Breast epithelium (tissue), 4 donors: Measurements from ENCODE around the gene SKOR2. TPM values are rescaled to one million over a fixed set of nuclear protein-coding genes. Genes with fewer than 3 reads are reported as not detected.
A peak's percentile ranks its signal among the peaks of the same experiment; 100 is the strongest.

Experiments
- DNase-seq, 2 donors: peaks; one replicate each; pipeline ENCODE4 v3.0.0-alpha.2; 2019; ENCODE audit warnings: low spot score in 2 of 2
- H3K27ac ChIP-seq, 2 donors: fragments of 200-600 bp; sonication (generic) in 1 of 2; one replicate each; pipeline ENCODE4 v1.5.1; 2016 to 2019; ENCODE audit warnings: mild to moderate bottlenecking in 1 of 2
- H3K27me3 ChIP-seq, 2 donors: fragments of 200-600 bp; sonication (generic) in 1 of 2; one replicate each; pipeline versions ENCODE4 v1.5.1 to v1.6.0; 2017 to 2019; ENCODE audit warnings: control low read depth in 1 of 2, mild to moderate bottlenecking in 1 of 2
- H3K36me3 ChIP-seq: fragments of 200-600 bp; one replicate; pipeline ENCODE4 v1.5.1; 2019
- H3K4me1 ChIP-seq, 2 donors: fragments of 200-600 bp; sonication (generic); one replicate each; pipeline ENCODE4 v1.5.1; 2016 to 2019; ENCODE audit warnings: control low read depth in 1 of 2
- H3K4me3 ChIP-seq, 3 donors: fragments of 200-600 bp; sonication (generic); 1 replicate in 2 of 3; 2 replicates in 1 of 3; pipeline ENCODE4 v1.5.1; 2016 to 2019; ENCODE audit warnings: mild to moderate bottlenecking in 3 of 3, moderate library complexity in 2 of 3
- H3K9me3 ChIP-seq, 2 donors: fragments of 200-600 bp; sonication (generic) in 1 of 2; one replicate each; pipeline ENCODE4 v1.5.1; 2016 to 2019; ENCODE audit warnings: control low read depth in 1 of 2
- POLR2A ChIP-seq: fragments of 450-650 bp; IDR thresholded peaks from one replicate; pipeline ENCODE4 v1.6.1; 2016; ENCODE audit warnings: antibody characterized with exemption, mild to moderate bottlenecking, moderate library complexity
- POLR2AphosphoS5 ChIP-seq, 3 donors: sonication (generic); formaldehyde crosslinking; IDR thresholded peaks; one replicate each; pipeline ENCODE4 v1.6.1; 2017; ENCODE audit warnings: antibody characterized with exemption in 3 of 3
- intact Hi-C: fragments of 100-400 bp; cut with DNase I; formaldehyde crosslinking; loops from one replicate; pipeline ENCODE4 v1.15.1; 2023; ENCODE audit warnings: low total_unique reads
- total RNA-seq, 3 donors: library from RNA; depleted of rRNA; stranded (reverse); fragments of >200 nt; gene quantifications; one replicate each; pipeline ENCODE4 v1.1.0, GENCODE V29; 2016
- TF ChIP-seq, protein P1 (sequence below), 3 donors: fragments of 450-650 bp; IDR thresholded peaks; one replicate each; pipeline ENCODE4 v1.5.1; 2016 to 2017; ENCODE audit warnings: antibody characterized with exemption in 3 of 3, mild to moderate bottlenecking in 3 of 3, moderate library complexity in 3 of 3

Gene SKOR2
- total RNA-seq, 3 donors from 2014 or later = not detected

DNA sequence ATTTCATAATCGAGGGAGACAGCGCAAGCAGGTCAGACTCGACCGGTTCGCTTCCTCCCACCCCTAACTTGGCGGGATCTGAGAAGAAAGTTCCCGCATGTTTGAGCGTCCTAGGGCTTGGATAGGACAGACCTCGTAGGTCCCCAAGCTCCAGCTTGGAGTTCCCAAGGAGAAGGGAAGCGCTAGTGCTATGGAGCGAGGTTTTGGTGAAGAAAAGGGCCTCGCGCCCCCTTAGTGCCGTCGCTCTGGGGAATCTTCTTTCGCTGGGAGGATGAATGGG lies 11.6 kb upstream of the SKOR2 start:
- no peak for TF ChIP-seq POLR2A
- TF ChIP-seq, protein P1, sequence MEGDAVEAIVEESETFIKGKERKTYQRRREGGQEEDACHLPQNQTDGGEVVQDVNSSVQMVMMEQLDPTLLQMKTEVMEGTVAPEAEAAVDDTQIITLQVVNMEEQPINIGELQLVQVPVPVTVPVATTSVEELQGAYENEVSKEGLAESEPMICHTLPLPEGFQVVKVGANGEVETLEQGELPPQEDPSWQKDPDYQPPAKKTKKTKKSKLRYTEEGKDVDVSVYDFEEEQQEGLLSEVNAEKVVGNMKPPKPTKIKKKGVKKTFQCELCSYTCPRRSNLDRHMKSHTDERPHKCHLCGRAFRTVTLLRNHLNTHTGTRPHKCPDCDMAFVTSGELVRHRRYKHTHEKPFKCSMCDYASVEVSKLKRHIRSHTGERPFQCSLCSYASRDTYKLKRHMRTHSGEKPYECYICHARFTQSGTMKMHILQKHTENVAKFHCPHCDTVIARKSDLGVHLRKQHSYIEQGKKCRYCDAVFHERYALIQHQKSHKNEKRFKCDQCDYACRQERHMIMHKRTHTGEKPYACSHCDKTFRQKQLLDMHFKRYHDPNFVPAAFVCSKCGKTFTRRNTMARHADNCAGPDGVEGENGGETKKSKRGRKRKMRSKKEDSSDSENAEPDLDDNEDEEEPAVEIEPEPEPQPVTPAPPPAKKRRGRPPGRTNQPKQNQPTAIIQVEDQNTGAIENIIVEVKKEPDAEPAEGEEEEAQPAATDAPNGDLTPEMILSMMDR (IDR thresholded peaks at IDR 0.05) = no peak
- no peak for TF ChIP-seq POLR2AphosphoS5 (IDR thresholded peaks at IDR 0.05)
- Histone ChIP-seq H3K27me3 (peaks cover 7 to 74% of the 10 kb centered on the region in 2 donors), H3K9me3 (no peaks in the 10 kb centered on the region), H3K4me3 (peak overlapping the region in 2 of 3 donors; percentile 10 to 55), H3K27ac (no peak overlapping the region), H3K4me1 (no peaks in the 10 kb centered on the region), H3K36me3 (no peaks in the 10 kb centered on the region)
- no peak for DNase-seq
- intact Hi-C loops = no loop called here

- peaks cover 7 to 74% of the 10 kb centered on the region in 2 donors for H3K27me3 ChIP-seq
- TF ChIP-seq, protein P1 (IDR thresholded peaks at IDR 0.05) = no peak
- TF ChIP-seq POLR2A (no peak), POLR2AphosphoS5 (IDR thresholded peaks at IDR 0.05) (no peak)
- no peaks in the 10 kb centered on the region for H3K36me3 ChIP-seq
- no peaks in the 10 kb centered on the region for H3K4me1 ChIP-seq
- H3K27ac ChIP-seq = no peak overlapping the region
- no peak for DNase-seq
- peak overlapping the region in 1 of 3 donors; percentile 55 for H3K4me3 ChIP-seq
- intact Hi-C loops = no loop called here
- no peaks in the 10 kb centered on the region for H3K9me3 ChIP-seq
Measured at GRCh38 chr18:47262301-47263149, 11.1 kb upstream of the SKOR2 start.

- TF ChIP-seq, protein P1 (IDR thresholded peaks at IDR 0.05) = no peak
- no peak for TF ChIP-seq POLR2A
- TF ChIP-seq POLR2AphosphoS5 (IDR thresholded peaks at IDR 0.05) = no peak
- Histone ChIP-seq H3K27me3 (peaks cover 7 to 78% of the 10 kb centered on the region in 2 donors), H3K36me3 (no peaks in the 10 kb centered on the region), H3K27ac (no peak overlapping the region), H3K4me1 (no peaks in the 10 kb centered on the region), H3K9me3 (no peaks in the 10 kb centered on the region), H3K4me3 (no peak overlapping the region)
- intact Hi-C loops = no loop called here
- no peak for DNase-seq
Measured at GRCh38 chr18:47261902-47262300, 10.4 kb upstream of the SKOR2 start.

DNA sequence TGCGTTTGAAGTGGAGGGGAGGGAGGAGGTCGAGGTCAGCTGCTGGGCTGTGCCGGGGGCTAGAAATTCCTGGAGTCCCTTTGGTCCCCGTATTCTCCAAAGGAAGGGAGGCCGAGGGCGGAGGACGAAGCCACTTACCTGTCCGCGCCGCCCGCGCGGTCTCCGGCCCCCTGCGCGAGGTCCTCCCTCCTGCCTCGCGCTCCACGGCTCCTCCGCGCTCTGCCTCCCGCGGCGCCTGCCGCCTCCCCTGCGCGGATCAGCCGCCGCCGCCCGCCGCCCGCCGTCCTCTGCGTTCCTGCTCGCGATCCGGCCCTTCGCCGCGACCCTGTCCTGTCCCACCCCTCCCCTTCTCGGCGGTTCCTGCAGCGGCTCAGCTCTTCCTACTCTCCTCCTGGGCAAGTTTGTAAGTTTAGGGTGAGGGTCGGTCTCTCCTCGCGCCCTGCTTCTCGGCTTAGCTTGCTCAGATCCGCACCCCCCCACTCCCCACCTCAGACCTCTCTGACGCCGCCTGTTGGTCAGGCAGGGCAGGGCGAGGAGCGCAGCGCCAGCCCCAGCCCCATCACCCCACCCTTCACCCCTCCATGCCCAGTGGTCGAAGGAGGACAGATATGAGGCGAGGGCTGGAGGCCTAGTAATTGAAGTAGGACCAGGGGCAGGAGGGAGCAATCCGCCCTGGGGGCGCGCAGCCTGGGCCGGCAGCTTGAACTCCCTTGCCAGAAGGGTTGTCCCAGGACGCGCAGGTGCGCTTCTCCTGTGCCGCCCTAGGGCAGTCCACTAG lies 9.7 kb upstream of the SKOR2 start:
- DNase-seq = no peak
- TF ChIP-seq POLR2A (no peak), POLR2AphosphoS5 (IDR thresholded peaks at IDR 0.05) (no peak)
- TF ChIP-seq, protein P1 (IDR thresholded peaks at IDR 0.05) = no peak
- Histone ChIP-seq H3K36me3 (no peaks in the 10 kb centered on the region), H3K9me3 (no peaks in the 10 kb centered on the region), H3K27ac (no peak overlapping the region), H3K4me1 (no peaks in the 10 kb centered on the region), H3K27me3 (peaks cover 7 to 86% of the 10 kb centered on the region in 2 donors), H3K4me3 (no peak overlapping the region)
- intact Hi-C loops = no loop called here
